Cardiac muscle cell (in vitro differentiated cells and primary cell): ENCODE measurements around the gene STX18. TPM values are rescaled to one million over a fixed set of nuclear protein-coding genes. Genes with fewer than 3 reads are reported as not detected.

Experiments
- DNase-seq, 2 donors: peaks; one replicate each; pipeline versions ENCODE4 v3.0.0 to v3.0.0-alpha.2; 2010 to 2017; ENCODE audit warnings: low read depth in 1 of 2, low spot score in 1 of 2
- H3K27ac ChIP-seq: fragments of 200-600 bp; sonication (generic); 2 replicates; pipeline ENCODE4 v1.5.1; 2016
- H3K27me3 ChIP-seq: fragments of 200-600 bp; sonication (generic); 2 replicates; pipeline ENCODE4 v1.6.0; 2016; ENCODE audit warnings: control low read depth
- H3K36me3 ChIP-seq: fragments of 200-600 bp; sonication (generic); 2 replicates; pipeline ENCODE4 v1.5.1; 2016; ENCODE audit warnings: control low read depth
- H3K4me1 ChIP-seq: fragments of 200-600 bp; sonication (generic); 2 replicates; pipeline ENCODE4 v1.8.1; 2017; ENCODE audit warnings: low read depth, mild to moderate bottlenecking, mixed run types
- H3K4me3 ChIP-seq: fragments of 200-600 bp; sonication (generic); 2 replicates; pipeline ENCODE4 v1.5.1; 2016; ENCODE audit warnings: mild to moderate bottlenecking
- H3K9me3 ChIP-seq: fragments of 200-600 bp; sonication (generic); 2 replicates; pipeline ENCODE4 v1.5.1; 2017; ENCODE audit warnings: low read depth, mild to moderate bottlenecking, control low read depth
- CTCF ChIP-seq: IDR thresholded peaks from 2 replicates; pipeline ENCODE4 v1.5.1; 2012; ENCODE audit warnings: low read depth, mild to moderate bottlenecking, low read length
- polyA plus RNA-seq: library from polyadenylated mRNA; unstranded; fragments of >200 nt; fragmentation: Nextera tagmentation; extraction: Ambion mirVana; gene quantifications from 2 replicates; pipeline ENCODE4 v1.2.1, GENCODE V29; 2016
- total RNA-seq: library from RNA; depleted of rRNA; stranded (reverse); fragments of >200 nt; gene quantifications from 2 replicates; pipeline ENCODE4 v1.2.3, GENCODE V29; 2016

The STX18 gene
- total and polyA plus RNA-seq, 2 experiments from 2014 or later, result 29.8 to 63.3 TPM

GRCh38 chr4:4461178-4461577 is 80.7 kb downstream of the STX18 start:
- peaks cover 12% of the 10 kb centered on the region for H3K36me3 ChIP-seq
- DNase-seq, result no peak
- no peaks in the 10 kb centered on the region for H3K27me3 ChIP-seq
- no peak for TF ChIP-seq CTCF
- no peaks in the 10 kb centered on the region for H3K9me3 ChIP-seq
- no peaks in the 10 kb centered on the region for H3K4me1 ChIP-seq
- H3K27ac ChIP-seq, result no peak overlapping the region
- no peak overlapping the region for H3K4me3 ChIP-seq

GRCh38 chr4:4460759-4461158 is 81.1 kb downstream of the STX18 start:
- H3K4me3 ChIP-seq, result no peak overlapping the region
- H3K9me3 ChIP-seq, result no peaks in the 10 kb centered on the region
- H3K36me3 ChIP-seq, result peaks cover 14% of the 10 kb centered on the region
- no peak overlapping the region for H3K27ac ChIP-seq
- TF ChIP-seq CTCF, result no peak
- H3K4me1 ChIP-seq, result no peaks in the 10 kb centered on the region
- no peaks in the 10 kb centered on the region for H3K27me3 ChIP-seq
- no peak for DNase-seq

- Histone ChIP-seq H3K4me1 (no peaks in the 10 kb centered on the region), H3K9me3 (no peaks in the 10 kb centered on the region), H3K27me3 (no peaks in the 10 kb centered on the region), H3K4me3 (no peak overlapping the region), H3K27ac (no peak overlapping the region), H3K36me3 (peaks cover 21% of the 10 kb centered on the region)
- no peak for TF ChIP-seq CTCF
- no peak for DNase-seq
These were observed 82.7 kb downstream of the STX18 start for GRCh38 chr4:4459181-4459580.

GRCh38 chr4:4457803-4458553 is 83.9 kb downstream of the STX18 start:
- H3K27ac ChIP-seq, result no peak overlapping the region
- no peak overlapping the region for H3K4me3 ChIP-seq
- peak in 1 of 2 donors; percentile 21 for DNase-seq
- no peaks in the 10 kb centered on the region for H3K9me3 ChIP-seq
- no peaks in the 10 kb centered on the region for H3K4me1 ChIP-seq
- no peak for TF ChIP-seq CTCF
- peaks cover 27% of the 10 kb centered on the region for H3K36me3 ChIP-seq
- H3K27me3 ChIP-seq, result no peaks in the 10 kb centered on the region

- TF ChIP-seq CTCF, result no peak
- Histone ChIP-seq H3K36me3 (peaks cover 27% of the 10 kb centered on the region), H3K9me3 (no peaks in the 10 kb centered on the region), H3K27me3 (no peaks in the 10 kb centered on the region), H3K4me1 (no peaks in the 10 kb centered on the region), H3K4me3 (no peak overlapping the region), H3K27ac (no peak overlapping the region)
- no peak for DNase-seq
These were observed 84.9 kb downstream of the STX18 start for GRCh38 chr4:4456816-4457578.
